Pancreas (tissue), 10 donors: ENCODE data around the gene VWF. TPM values are rescaled to one million over a fixed set of nuclear protein-coding genes. Genes with fewer than 3 reads are reported as not detected.

ENCODE experiments used
- ATAC-seq, 4 donors: fragments of 200-7000 bp; cut with Tn5 transposase; one replicate each; pipeline versions ENCODE4 v1.8.0 to v1.9.1; 2020; ENCODE audit warnings: mild to moderate bottlenecking in 4 of 4, moderate library complexity in 4 of 4
- DNase-seq, 6 donors: peaks; one replicate each; pipeline ENCODE4 v3.0.0-alpha.2; 2020
- FAIRE-seq: peaks from 2 replicates; lab custom pipeline; 2012; peaks lifted over from hg19 to GRCh38; lab: Jason Lieb, UNC
- H3K27ac ChIP-seq, 4 donors: fragments of 200-600 bp; sonication (generic); 1 replicate in 3 of 4; 2 replicates in 1 of 4; pipeline versions ENCODE4 v1.5.0 to v1.8.0; 2020
- H3K27me3 ChIP-seq, 4 donors: fragments of 200-600 bp; one replicate each; pipeline ENCODE4 v1.8.0; 2021
- H3K36me3 ChIP-seq, 3 donors: fragments of 200-600 bp; sonication (generic) in 1 of 3; one replicate each; pipeline versions ENCODE4 v1.5.0 to v1.8.0; 2020 to 2021
- H3K4me1 ChIP-seq, 3 donors: fragments of 200-600 bp; one replicate each; pipeline ENCODE4 v1.8.0; 2021
- H3K4me3 ChIP-seq, 4 donors: fragments of 200-600 bp; sonication (generic) in 2 of 4; one replicate each; pipeline versions ENCODE4 v1.5.0 to v1.8.0; 2020 to 2021
- H3K9me3 ChIP-seq, 4 donors: fragments of 200-600 bp; one replicate each; pipeline ENCODE4 v1.8.0; 2021
- WGBS, 2 donors: extraction: QIAGEN DNeasy Blood & Tissue Kit; methylation state at CpG; one replicate each; pipeline ENCODE4 v1.1.7; 2013; 5-methylcytosine and 5-hydroxymethylcytosine counted together
- intact Hi-C, 3 donors: fragments of 100-400 bp; cut with DNase I; formaldehyde crosslinking; loops; one replicate each; pipeline versions ENCODE4 v1.11.1 to v1.14.2; 2022
- polyA plus RNA-seq, 2 donors: library from polyadenylated mRNA; stranded (reverse); fragments of 200-250 nt; gene quantifications; one replicate each; pipeline ENCODE4 v1.2.3, GENCODE V29; 2013
- total RNA-seq, 6 donors: library from RNA; stranded (reverse); fragmentation: NEBNext Ultra II Directional in 4 of 6; extraction: Animal tissue kit (Norgen Biotek cat#: 25700) in 4 of 6; gene quantifications; one replicate each; pipeline versions ENCODE4 v1.2.1 to v1.2.4, GENCODE V29; 2021 to 2023
- TF ChIP-seq, protein P1 (sequence below), 4 donors: fragments of 200-600 bp; sonication (generic) in 3 of 4; IDR thresholded peaks; one replicate each; pipeline versions ENCODE4 v1.5.0 to v1.8.0; 2021; ENCODE audit warnings: antibody characterized with exemption in 4 of 4
- donor health status: healthy with polysubstance abuse.
- donor health status: DM: no; HTN: no; CAD: no; lungs with moderate emphysema.
- donor health status: DM: no; HTN: no; CAD: no.
- donor health status: control.
- donor health status: control.
- donor health status: Bipolar disorder and iron deficiency.
- donor health status: DM: yes; HTN: yes; CAD: no.
- donor health status: DM: no; HTN: no; CAD: no.
- donor health status: DM: no; HTN: no; CAD: no.
- donor health status: DM: yes; HTN: yes; CAD: no.

VWF gene
- total RNA-seq (10 to 100 TPM; 21.8 to 53.1 (median 32.1) TPM), polyA plus RNA-seq (10 to 100 TPM; 15.9 to 25.6 TPM)

DNA sequence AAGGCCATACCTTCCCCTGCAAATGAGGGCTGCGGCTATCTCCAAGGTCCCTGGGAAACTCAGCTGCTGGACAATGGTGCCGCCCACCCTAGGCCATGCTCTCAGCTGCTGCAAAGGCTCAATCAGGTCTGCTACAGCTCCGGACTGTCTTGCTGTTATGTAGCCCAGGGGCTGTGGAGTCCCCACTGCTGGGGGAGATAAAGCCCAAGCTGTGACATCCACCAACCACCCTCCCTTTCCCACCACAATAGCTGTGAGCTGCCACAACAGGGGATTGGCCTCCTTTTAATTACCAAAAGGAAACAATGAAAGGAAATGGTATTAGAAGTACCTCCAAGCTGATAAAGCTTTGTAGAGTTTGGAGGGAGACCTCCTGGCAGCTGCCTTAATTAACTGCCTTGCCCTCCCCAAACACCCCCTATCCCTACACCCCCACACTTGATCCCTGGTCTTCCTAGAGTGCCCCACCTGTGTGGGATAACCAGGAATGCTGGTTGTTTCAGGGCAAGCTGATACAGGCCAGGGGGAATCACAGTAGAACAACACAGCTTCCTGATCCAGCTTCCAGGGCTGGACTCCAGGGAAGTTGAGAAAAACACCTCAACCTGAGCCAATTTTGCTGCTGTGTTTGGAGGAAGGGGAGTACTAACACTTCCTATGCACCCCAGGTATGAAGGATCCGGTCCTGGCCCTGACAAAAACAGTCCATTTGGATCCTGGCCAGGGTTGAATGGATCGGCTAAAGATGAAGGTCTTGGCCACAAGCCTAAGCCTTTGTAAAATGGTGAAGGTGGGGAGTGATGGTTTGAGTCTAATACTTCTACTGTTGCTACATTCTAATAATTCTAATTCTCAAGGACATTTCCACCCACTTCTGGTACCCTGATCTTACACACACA lies at the start of gene VWF:
TSS of gene VWF (minus strand) at position 260 of the 899 bp plus-strand sequence. CDS start 1,474 bp downstream, outside the sequence.
- Histone ChIP-seq H3K36me3 (no peaks in the 10 kb centered on the region), H3K4me1 (no peaks in the 10 kb centered on the region), H3K27ac (no peak within 1 kb of the TSS), H3K4me3 (no peak within 1 kb of the TSS), H3K27me3 (no peaks in the 10 kb centered on the region), H3K9me3 (no peaks in the 10 kb centered on the region)
- TF ChIP-seq, protein P1, sequence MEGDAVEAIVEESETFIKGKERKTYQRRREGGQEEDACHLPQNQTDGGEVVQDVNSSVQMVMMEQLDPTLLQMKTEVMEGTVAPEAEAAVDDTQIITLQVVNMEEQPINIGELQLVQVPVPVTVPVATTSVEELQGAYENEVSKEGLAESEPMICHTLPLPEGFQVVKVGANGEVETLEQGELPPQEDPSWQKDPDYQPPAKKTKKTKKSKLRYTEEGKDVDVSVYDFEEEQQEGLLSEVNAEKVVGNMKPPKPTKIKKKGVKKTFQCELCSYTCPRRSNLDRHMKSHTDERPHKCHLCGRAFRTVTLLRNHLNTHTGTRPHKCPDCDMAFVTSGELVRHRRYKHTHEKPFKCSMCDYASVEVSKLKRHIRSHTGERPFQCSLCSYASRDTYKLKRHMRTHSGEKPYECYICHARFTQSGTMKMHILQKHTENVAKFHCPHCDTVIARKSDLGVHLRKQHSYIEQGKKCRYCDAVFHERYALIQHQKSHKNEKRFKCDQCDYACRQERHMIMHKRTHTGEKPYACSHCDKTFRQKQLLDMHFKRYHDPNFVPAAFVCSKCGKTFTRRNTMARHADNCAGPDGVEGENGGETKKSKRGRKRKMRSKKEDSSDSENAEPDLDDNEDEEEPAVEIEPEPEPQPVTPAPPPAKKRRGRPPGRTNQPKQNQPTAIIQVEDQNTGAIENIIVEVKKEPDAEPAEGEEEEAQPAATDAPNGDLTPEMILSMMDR (IDR thresholded peaks at IDR 0.05), result no peak
- DNase-seq (no peak), FAIRE-seq (no peak), ATAC-seq (no peak)
- intact Hi-C loops, result no loop called here
- WGBS, 2 donors, result 49 to 55% methylated on average over 5 of the region's 5 CpGs

DNA sequence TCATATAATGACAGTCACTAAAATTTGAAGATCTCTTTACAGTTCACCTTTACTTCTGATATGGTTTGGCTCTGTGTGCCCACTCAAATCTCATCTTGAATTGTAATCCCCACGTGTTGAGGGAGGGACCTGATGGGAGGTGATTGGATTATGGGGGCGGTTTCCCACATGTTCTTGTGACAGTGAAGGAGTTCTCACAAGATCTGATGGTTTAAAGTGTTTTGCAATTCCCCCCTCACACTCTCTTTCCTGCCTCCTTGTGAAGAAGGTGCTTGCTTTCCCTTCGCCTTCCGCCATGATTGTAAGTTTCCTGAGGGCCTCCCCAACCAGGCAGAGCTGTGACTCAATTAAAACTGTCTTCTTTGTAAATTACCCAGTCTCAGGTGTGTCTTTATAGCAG lies 48.4 kb upstream of the VWF start:
- TF ChIP-seq, protein P1 (IDR thresholded peaks at IDR 0.05), result no peak
- no peak for ATAC-seq
- Histone ChIP-seq H3K27ac (no peak overlapping the region), H3K27me3 (no peaks in the 10 kb centered on the region), H3K36me3 (no peaks in the 10 kb centered on the region), H3K4me3 (no peak overlapping the region), H3K4me1 (no peaks in the 10 kb centered on the region), H3K9me3 (no peaks in the 10 kb centered on the region)
- 63 to 71% methylated on average over 4 of the region's 4 CpGs for WGBS, 2 donors
- no peak for FAIRE-seq
- intact Hi-C loops, result no loop called here
- DNase-seq, result no peak

DNA sequence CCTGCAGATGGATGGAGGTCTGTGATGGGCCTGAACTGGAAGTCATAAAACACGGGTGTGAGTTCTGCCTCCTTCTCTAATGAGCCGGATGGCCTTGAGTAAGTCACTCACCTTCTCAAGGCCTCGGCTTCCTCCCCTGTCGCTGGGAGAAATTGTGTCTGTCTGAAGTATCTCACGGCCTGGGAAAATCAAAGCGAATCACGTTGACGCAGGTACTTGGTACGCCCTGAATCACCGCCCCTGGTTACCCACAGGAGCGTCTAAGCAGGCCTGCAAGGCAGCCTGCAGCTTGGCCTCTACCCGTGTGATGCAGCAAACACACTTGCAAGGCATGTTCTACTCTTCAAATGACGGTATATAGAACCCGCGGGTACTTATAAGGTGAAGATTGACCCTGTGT lies 47.6 kb upstream of the VWF start:
- no peak for ATAC-seq
- 79 to 83% methylated on average over 15 of the region's 15 CpGs for WGBS, 2 donors
- Histone ChIP-seq H3K4me1 (no peaks in the 10 kb centered on the region), H3K27me3 (no peaks in the 10 kb centered on the region), H3K36me3 (no peaks in the 10 kb centered on the region), H3K9me3 (no peaks in the 10 kb centered on the region), H3K4me3 (no peak overlapping the region), H3K27ac (no peak overlapping the region)
- intact Hi-C loops, result no loop called here
- no peak for DNase-seq
- TF ChIP-seq, protein P1 (IDR thresholded peaks at IDR 0.05), result no peak
- FAIRE-seq, result no peak

DNA sequence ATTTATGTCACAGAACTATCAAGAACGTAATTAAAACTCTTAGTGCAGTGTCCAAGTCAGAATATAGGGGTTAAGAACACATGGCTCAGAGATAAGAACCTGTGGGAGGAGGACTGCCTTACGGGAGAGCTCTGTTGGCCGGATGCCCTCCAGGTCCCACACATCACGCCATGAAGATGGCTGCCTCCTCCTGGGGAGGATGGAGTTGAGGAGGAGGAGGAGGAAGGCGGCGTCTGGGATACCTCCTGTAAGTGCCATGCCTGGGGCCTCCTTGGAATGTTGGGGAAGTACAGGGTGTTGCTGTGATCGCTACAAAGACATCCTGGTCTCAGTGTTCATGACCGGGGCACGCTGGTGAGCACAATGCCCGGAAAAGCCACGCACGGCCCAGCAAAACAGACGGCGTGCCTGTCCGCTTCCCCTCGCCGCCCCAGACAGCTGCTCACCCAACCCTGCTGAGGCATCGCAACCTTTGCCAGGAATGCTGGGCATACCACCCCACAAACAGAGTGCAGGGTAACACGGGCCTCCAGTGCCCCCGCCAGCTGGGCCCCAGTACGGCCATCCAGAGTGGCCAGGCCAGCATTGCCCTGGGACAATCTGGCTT lies 47.0 kb upstream of the VWF start:
- Histone ChIP-seq H3K4me1 (no peaks in the 10 kb centered on the region), H3K9me3 (no peaks in the 10 kb centered on the region), H3K27me3 (no peaks in the 10 kb centered on the region), H3K27ac (no peak overlapping the region), H3K36me3 (no peaks in the 10 kb centered on the region), H3K4me3 (no peak overlapping the region)
- 75 to 78% methylated on average over 21 of the region's 21 CpGs for WGBS, 2 donors
- DNase-seq, result no peak
- ATAC-seq, result no peak
- no peak for FAIRE-seq
- intact Hi-C loops, result no loop called here
- TF ChIP-seq, protein P1 (IDR thresholded peaks at IDR 0.05), result no peak
